Transverse colon (tissue), 4 donors: Measurements from ENCODE around the gene SPX. TPM values are rescaled to one million over a fixed set of nuclear protein-coding genes. Genes with fewer than 3 reads are reported as not detected.

ENCODE experiments used
- DNase-seq: peaks from one replicate; pipeline ENCODE4 v3.0.0-alpha.2; 2019
- H3K27ac ChIP-seq, 4 donors: fragments of 200-600 bp; sonication (generic); 2 replicates each; pipeline ENCODE4 v1.5.1; 2016 to 2018; ENCODE audit warnings: inconsistent platforms in 4 of 4
- H3K27me3 ChIP-seq: fragments of 200-600 bp; sonication (generic); 2 replicates; pipeline ENCODE4 v1.5.1; 2017; ENCODE audit warnings: inconsistent platforms
- H3K36me3 ChIP-seq, 4 donors: fragments of 200-600 bp; sonication (generic); 2 replicates each; pipeline ENCODE4 v1.5.1; 2017 to 2019; ENCODE audit warnings: inconsistent platforms in 4 of 4
- H3K4me1 ChIP-seq, 4 donors: fragments of 200-600 bp; sonication (generic); 2 replicates each; pipeline ENCODE4 v1.5.1; 2017 to 2020; ENCODE audit warnings: inconsistent platforms in 4 of 4
- H3K4me3 ChIP-seq, 4 donors: fragments of 200-600 bp; sonication (generic); 1 replicate in 1 of 4; 2 replicates in 3 of 4; pipeline versions ENCODE4 v1.5.1 to v1.6.1; 2017 to 2019; ENCODE audit warnings: inconsistent platforms in 4 of 4
- H3K9me3 ChIP-seq, 2 donors: fragments of 200-600 bp; sonication (generic); 2 replicates each; pipeline ENCODE4 v1.5.1; 2017 to 2019; ENCODE audit warnings: inconsistent platforms in 2 of 2
- EP300 ChIP-seq: sonication (generic); formaldehyde crosslinking; IDR thresholded peaks from one replicate; pipeline ENCODE4 v1.6.1; 2017; ENCODE audit warnings: antibody characterized with exemption, low read depth
- POLR2A ChIP-seq: fragments of 450-650 bp; IDR thresholded peaks from one replicate; pipeline ENCODE4 v1.6.1; 2016; ENCODE audit warnings: antibody characterized with exemption, mild to moderate bottlenecking, moderate library complexity
- POLR2AphosphoS5 ChIP-seq, 3 donors: sonication (generic); formaldehyde crosslinking; IDR thresholded peaks; one replicate each; pipeline ENCODE4 v1.6.1; 2016; ENCODE audit warnings: antibody characterized with exemption in 3 of 3
- WGBS, 2 donors: methylation state at CpG; one replicate each; pipeline ENCODE4 v1.1.5; 2018; ENCODE audit warnings: low coverage in 1 of 2; 5-methylcytosine and 5-hydroxymethylcytosine counted together
- in situ Hi-C, 4 donors: fragments of 200-750 bp; cut with MboI; loops; one replicate each; pipeline versions ENCODE4 v1.15.0 to v1.15.1; 2017; ENCODE audit warnings: low sequenced_read_pairs in 3 of 4, low pct_ligation_motif_present in 1 of 4, low pct_unique_long_range_greater_than_20kb in 1 of 4
- intact Hi-C: fragments of 100-400 bp; cut with DNase I; formaldehyde crosslinking; loops from one replicate; pipeline ENCODE4 v1.15.1; 2023; ENCODE audit warnings: low total_unique reads
- total RNA-seq, 4 donors: library from RNA; depleted of rRNA; stranded (reverse); fragments of >200 nt; gene quantifications; one replicate each; pipeline ENCODE4 v1.1.0, GENCODE V29; 2016
- TF ChIP-seq, protein P1 (sequence below), 5 experiments: fragments of 200-600 bp in 3 of 5; fragments of 450-650 bp in 2 of 5; sonication (generic) in 3 of 5; IDR thresholded peaks; 1 replicate in 2 of 5; 2 replicates in 3 of 5; pipeline ENCODE4 v1.5.1; 2016 to 2017; ENCODE audit warnings: antibody characterized with exemption in 5 of 5, inconsistent platforms in 3 of 5, mild to moderate bottlenecking in 2 of 5, moderate library complexity in 1 of 5

Gene SPX, protein sequence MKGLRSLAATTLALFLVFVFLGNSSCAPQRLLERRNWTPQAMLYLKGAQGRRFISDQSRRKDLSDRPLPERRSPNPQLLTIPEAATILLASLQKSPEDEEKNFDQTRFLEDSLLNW
- not detected for total RNA-seq

DNA sequence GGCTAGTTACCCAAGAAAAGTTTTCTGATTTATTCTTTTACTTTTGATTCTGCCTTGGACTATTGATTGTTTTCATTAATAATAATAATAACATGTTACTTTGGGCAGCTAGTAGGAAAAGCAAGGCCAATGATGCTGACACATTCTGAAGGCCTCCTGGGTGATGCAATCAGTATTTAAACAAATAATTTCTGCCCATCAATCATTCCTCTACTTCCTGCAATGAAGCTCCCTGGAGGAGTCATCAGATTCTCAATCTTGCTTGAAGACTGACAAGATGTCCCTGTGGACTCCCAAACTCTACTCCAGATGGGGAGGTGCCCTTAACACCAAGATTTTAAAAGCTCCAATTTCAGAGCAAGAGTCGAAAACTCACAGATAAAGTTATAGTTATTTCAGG is at the start of gene SPX:
Gene SPX, plus strand, starts transcription at position 244 of the 400 bp plus-strand sequence. CDS start 177 bp downstream, outside the sequence.
- peak within 1 kb of the TSS in 3 of 4 donors; percentile 36 to 74 (median 44) for H3K4me3 ChIP-seq
- H3K4me1 ChIP-seq, result peaks cover 0 to 16% (median 12%) of the 10 kb centered on the region in 4 donors
- H3K27ac ChIP-seq, result no peak within 1 kb of the TSS
- intact Hi-C loops (no loop called here), in situ Hi-C loops (no loop called here)
- no peaks in the 10 kb centered on the region for H3K9me3 ChIP-seq
- WGBS, 2 donors, result 91 to 92% methylated on average over 1 of the region's 1 CpG
- no peaks in the 10 kb centered on the region for H3K36me3 ChIP-seq
- TF ChIP-seq POLR2A, result no peak
- TF ChIP-seq EP300, result no peak
- TF ChIP-seq, protein P1, sequence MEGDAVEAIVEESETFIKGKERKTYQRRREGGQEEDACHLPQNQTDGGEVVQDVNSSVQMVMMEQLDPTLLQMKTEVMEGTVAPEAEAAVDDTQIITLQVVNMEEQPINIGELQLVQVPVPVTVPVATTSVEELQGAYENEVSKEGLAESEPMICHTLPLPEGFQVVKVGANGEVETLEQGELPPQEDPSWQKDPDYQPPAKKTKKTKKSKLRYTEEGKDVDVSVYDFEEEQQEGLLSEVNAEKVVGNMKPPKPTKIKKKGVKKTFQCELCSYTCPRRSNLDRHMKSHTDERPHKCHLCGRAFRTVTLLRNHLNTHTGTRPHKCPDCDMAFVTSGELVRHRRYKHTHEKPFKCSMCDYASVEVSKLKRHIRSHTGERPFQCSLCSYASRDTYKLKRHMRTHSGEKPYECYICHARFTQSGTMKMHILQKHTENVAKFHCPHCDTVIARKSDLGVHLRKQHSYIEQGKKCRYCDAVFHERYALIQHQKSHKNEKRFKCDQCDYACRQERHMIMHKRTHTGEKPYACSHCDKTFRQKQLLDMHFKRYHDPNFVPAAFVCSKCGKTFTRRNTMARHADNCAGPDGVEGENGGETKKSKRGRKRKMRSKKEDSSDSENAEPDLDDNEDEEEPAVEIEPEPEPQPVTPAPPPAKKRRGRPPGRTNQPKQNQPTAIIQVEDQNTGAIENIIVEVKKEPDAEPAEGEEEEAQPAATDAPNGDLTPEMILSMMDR (IDR thresholded peaks at IDR 0.05), result no peak
- no peak for TF ChIP-seq POLR2AphosphoS5 (IDR thresholded peaks at IDR 0.05)
- H3K27me3 ChIP-seq, result peaks cover 54% of the 10 kb centered on the region
- DNase-seq, result no peak

DNA sequence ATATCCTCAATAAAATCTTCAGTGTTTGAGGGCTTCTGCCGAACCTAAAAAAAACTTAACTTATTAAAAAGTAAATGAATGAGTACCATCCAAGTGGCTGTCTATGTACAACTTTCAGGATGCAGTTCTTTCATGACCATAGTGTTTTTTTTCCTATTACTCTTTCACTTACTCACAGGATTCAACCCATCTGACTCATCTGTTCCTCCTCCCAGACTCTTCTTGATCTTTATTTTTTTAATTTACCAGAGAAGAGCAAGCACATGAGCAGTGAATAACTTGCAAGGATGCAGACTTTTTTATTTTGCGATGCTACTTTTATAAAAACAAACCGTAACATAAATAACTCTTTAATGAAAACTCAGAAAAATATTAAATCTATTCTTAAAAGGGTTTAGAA is 49.1 kb upstream of the SPX start:
- no peak for TF ChIP-seq POLR2AphosphoS5 (IDR thresholded peaks at IDR 0.05)
- TF ChIP-seq, protein P1 (IDR thresholded peaks at IDR 0.05), result no peak
- no peak for TF ChIP-seq POLR2A
- no peak for TF ChIP-seq EP300
- DNase-seq, result no peak
- Histone ChIP-seq H3K27me3 (no peaks in the 10 kb centered on the region), H3K4me3 (no peak overlapping the region), H3K9me3 (no peaks in the 10 kb centered on the region), H3K27ac (no peak overlapping the region), H3K4me1 (no peaks in the 10 kb centered on the region), H3K36me3 (peaks cover 0 to 31% (median 13%) of the 10 kb centered on the region in 4 donors)
- in situ Hi-C loops, result no loop called here
- WGBS, 2 donors, result 83 to 92% methylated on average over 3 of the region's 3 CpGs
- intact Hi-C loops, result no loop called here

DNA sequence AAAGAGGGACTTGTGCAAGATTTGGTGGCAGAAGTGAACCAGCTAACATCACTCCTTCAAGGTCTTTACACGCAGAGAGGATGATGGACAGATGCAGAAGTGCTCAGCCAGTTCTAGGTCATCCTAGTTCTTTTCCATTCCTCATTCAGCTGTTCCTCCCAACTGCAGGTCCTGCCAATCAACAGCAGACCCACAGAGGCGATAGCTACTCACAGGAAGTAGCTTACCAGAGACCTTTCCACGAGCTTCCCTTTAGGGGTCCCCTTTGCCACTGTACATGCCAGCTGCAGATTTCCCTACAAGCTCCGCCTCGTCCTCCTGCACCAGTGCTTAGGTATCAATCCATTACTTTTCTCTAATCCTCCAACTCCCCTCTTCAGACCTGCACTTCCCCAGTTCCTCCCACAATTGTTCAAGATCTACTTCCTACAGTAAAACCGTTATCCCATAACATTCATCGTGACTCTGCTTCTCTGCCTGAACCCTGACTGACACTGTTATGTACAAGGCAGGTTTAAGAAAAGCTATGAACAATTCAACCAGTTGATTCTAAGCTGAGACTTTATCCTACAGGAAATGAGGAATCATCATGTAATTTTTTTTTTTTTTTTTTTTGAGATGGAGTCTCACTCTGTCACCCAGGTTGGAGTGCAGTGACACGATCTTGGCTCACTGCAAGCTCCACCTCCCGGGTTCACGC is 47.2 kb upstream of the SPX start:
- no peaks in the 10 kb centered on the region for H3K9me3 ChIP-seq
- intact Hi-C loops (no loop called here), in situ Hi-C loops (no loop called here)
- peaks cover 0 to 37% (median 9%) of the 10 kb centered on the region in 4 donors for H3K36me3 ChIP-seq
- H3K27me3 ChIP-seq, result no peaks in the 10 kb centered on the region
- no peak for TF ChIP-seq POLR2AphosphoS5 (IDR thresholded peaks at IDR 0.05)
- no peak for TF ChIP-seq POLR2A
- TF ChIP-seq, protein P1 (IDR thresholded peaks at IDR 0.05), result no peak
- no peak for TF ChIP-seq EP300
- WGBS, 2 donors, result 88 to 97% methylated on average over 7 to 10 of the region's 10 CpGs
- H3K4me1 ChIP-seq, result no peaks in the 10 kb centered on the region
- no peak overlapping the region for H3K4me3 ChIP-seq
- H3K27ac ChIP-seq, result no peak overlapping the region
- DNase-seq, result no peak

DNA sequence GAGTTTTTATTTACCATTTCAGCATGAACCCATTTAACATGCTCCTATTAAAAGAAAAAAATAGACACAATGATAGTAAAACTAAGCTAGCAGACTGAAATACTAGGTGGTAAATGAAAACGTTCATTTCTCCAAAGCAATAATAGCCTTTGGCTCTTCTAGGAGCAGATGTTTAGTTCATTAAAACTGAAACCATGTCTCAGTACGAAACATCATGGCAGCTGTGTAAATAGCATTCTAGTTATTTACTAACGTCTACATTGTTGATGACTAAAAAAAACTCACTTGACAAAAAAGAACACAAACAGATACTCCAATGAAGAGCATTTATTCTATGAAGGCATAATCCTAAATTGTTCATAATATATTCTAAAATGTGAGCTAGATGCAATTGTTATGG is 42.6 kb upstream of the SPX start:
- Histone ChIP-seq H3K27me3 (no peaks in the 10 kb centered on the region), H3K27ac (no peak overlapping the region), H3K9me3 (no peaks in the 10 kb centered on the region), H3K4me3 (no peak overlapping the region), H3K4me1 (no peaks in the 10 kb centered on the region), H3K36me3 (peaks cover 0 to 25% (median 3%) of the 10 kb centered on the region in 4 donors)
- 50 to 58% methylated on average over 3 of the region's 3 CpGs for WGBS, 2 donors
- TF ChIP-seq POLR2AphosphoS5 (IDR thresholded peaks at IDR 0.05) (no peak), EP300 (no peak), POLR2A (no peak)
- TF ChIP-seq, protein P1 (IDR thresholded peaks at IDR 0.05), result no peak
- in situ Hi-C loops (no loop called here), intact Hi-C loops (no loop called here)
- DNase-seq, result no peak
